Activated naive CD8-positive, alpha-beta T cell treated with anti-CD3 and anti-CD28 coated beads for 36 hours (primary cell): ENCODE measurements around the gene LSM14A. TPM values are rescaled to one million over a fixed set of nuclear protein-coding genes. Genes with fewer than 3 reads are reported as not detected.
"Not testable (repeated sequence)": the region's sequence is repeated elsewhere in the genome, so short reads cannot be mapped to it uniquely, and the experiment has no call there.

Source experiments
- DNase-seq: peaks from one replicate; pipeline ENCODE4 v3.0.0; 2021
- H3K27ac Mint-ChIP-seq: one replicate; pipeline ENCODE4 v1.8.0; 2022; ENCODE audit warnings: mild to moderate bottlenecking, moderate library complexity, mixed read lengths
- H3K27me3 Mint-ChIP-seq: one replicate; pipeline ENCODE4 v1.8.0; 2022; ENCODE audit warnings: mild to moderate bottlenecking, mixed read lengths
- H3K36me3 Mint-ChIP-seq: one replicate; pipeline ENCODE4 v1.8.0; 2021; ENCODE audit warnings: mild to moderate bottlenecking, mixed read lengths
- H3K4me1 Mint-ChIP-seq: one replicate; pipeline ENCODE4 v1.8.0; 2021; ENCODE audit warnings: mixed read lengths
- H3K4me3 Mint-ChIP-seq: one replicate; pipeline ENCODE4 v1.8.0; 2022; ENCODE audit warnings: mild to moderate bottlenecking, moderate library complexity, mixed read lengths
- H3K9me3 Mint-ChIP-seq: one replicate; pipeline ENCODE4 v1.8.0; 2022; ENCODE audit warnings: mixed read lengths
- total RNA-seq, 2 experiments: library from RNA; stranded (reverse); gene quantifications; one replicate each; pipeline ENCODE4 v1.2.3, GENCODE V29; 2021

LSM14A gene
- total RNA-seq: 100 to 1,000 TPM; 102 to 118 TPM

GRCh38 chr19:34171877-34172660 is at the start of gene LSM14A:
TSS of gene LSM14A (plus strand) at chr19:34172504. CDS start at chr19:34172643, 139 bp downstream.
- H3K4me1 Mint-ChIP-seq: peaks cover 35% of the 10 kb centered on the region
- H3K4me3 Mint-ChIP-seq: peak within 1 kb of the TSS; percentile 99
- H3K27me3 Mint-ChIP-seq: no peaks in the 10 kb centered on the region
- H3K9me3 Mint-ChIP-seq: no peaks in the 10 kb centered on the region
- peak within 1 kb of the TSS; percentile 99 for H3K27ac Mint-ChIP-seq
- peaks cover 16% of the 10 kb centered on the region for H3K36me3 Mint-ChIP-seq
- peak; percentile 96 for DNase-seq

GRCh38 chr19:34124828-34125227 is 47.5 kb upstream of the LSM14A start:
- Mint-ChIP-seq H3K36me3 (no peaks in the 10 kb centered on the region), H3K9me3 (no peaks in the 10 kb centered on the region), H3K4me3 (no peak overlapping the region), H3K4me1 (peaks cover 5% of the 10 kb centered on the region), H3K27me3 (no peaks in the 10 kb centered on the region), H3K27ac (no peak overlapping the region)
- no peak for DNase-seq

- Mint-ChIP-seq H3K27me3 (no peaks in the 10 kb centered on the region), H3K27ac (no peak overlapping the region), H3K9me3 (no peaks in the 10 kb centered on the region), H3K36me3 (no peaks in the 10 kb centered on the region), H3K4me3 (no peak overlapping the region), H3K4me1 (no peaks in the 10 kb centered on the region)
- DNase-seq: no peak
These were observed 45.3 kb upstream of the LSM14A start for GRCh38 chr19:34126966-34127365.

GRCh38 chr19:34127684-34128189 is 44.6 kb upstream of the LSM14A start:
- no peak for DNase-seq
- Mint-ChIP-seq H3K27me3 (no peaks in the 10 kb centered on the region), H3K36me3 (no peaks in the 10 kb centered on the region), H3K4me1 (no peaks in the 10 kb centered on the region), H3K9me3 (no peaks in the 10 kb centered on the region), H3K27ac (no peak overlapping the region), H3K4me3 (no peak overlapping the region)

GRCh38 chr19:34128558-34129250 is 43.6 kb upstream of the LSM14A start:
- Mint-ChIP-seq H3K36me3 (no peaks in the 10 kb centered on the region), H3K27ac (no peak overlapping the region), H3K4me1 (no peaks in the 10 kb centered on the region), H3K4me3 (no peak overlapping the region), H3K9me3 (no peaks in the 10 kb centered on the region), H3K27me3 (no peaks in the 10 kb centered on the region)
- DNase-seq: no peak

- no peak for DNase-seq
- Mint-ChIP-seq H3K36me3 (peaks cover 1% of the 10 kb centered on the region), H3K27ac (no peak overlapping the region), H3K4me1 (peaks cover 8% of the 10 kb centered on the region), H3K4me3 (no peak overlapping the region), H3K27me3 (no peaks in the 10 kb centered on the region), H3K9me3 (no peaks in the 10 kb centered on the region)
These were observed 41.2 kb upstream of the LSM14A start for GRCh38 chr19:34131100-34131499.

GRCh38 chr19:34132145-34132544 is 40.2 kb upstream of the LSM14A start:
- not testable (repeated sequence) for H3K9me3 Mint-ChIP-seq, H3K4me1 Mint-ChIP-seq, H3K27ac Mint-ChIP-seq, H3K27me3 Mint-ChIP-seq, H3K4me3 Mint-ChIP-seq, DNase-seq, H3K36me3 Mint-ChIP-seq

GRCh38 chr19:34132706-34133105 is 39.6 kb upstream of the LSM14A start:
- H3K27me3 Mint-ChIP-seq: not testable (repeated sequence)

GRCh38 chr19:34134190-34135053 is 37.9 kb upstream of the LSM14A start:
- Mint-ChIP-seq H3K27ac (peak overlapping the region; percentile 94), H3K36me3 (peaks cover 2% of the 10 kb centered on the region), H3K4me1 (peaks cover 10% of the 10 kb centered on the region), H3K27me3 (no peaks in the 10 kb centered on the region), H3K9me3 (no peaks in the 10 kb centered on the region), H3K4me3 (peak overlapping the region; percentile 92)
- DNase-seq: peak; percentile 96

More at GRCh38 chr19:34132706-34133105, 39.6 kb upstream of the LSM14A start:
- not testable (repeated sequence) for DNase-seq, H3K4me3 Mint-ChIP-seq, H3K9me3 Mint-ChIP-seq, H3K4me1 Mint-ChIP-seq, H3K27ac Mint-ChIP-seq, H3K36me3 Mint-ChIP-seq

- H3K4me1 Mint-ChIP-seq: peaks cover 10% of the 10 kb centered on the region
- no peak for DNase-seq
- H3K4me3 Mint-ChIP-seq: peak overlapping the region; percentile 92
- H3K27me3 Mint-ChIP-seq: no peaks in the 10 kb centered on the region
- no peaks in the 10 kb centered on the region for H3K9me3 Mint-ChIP-seq
- peaks cover 2% of the 10 kb centered on the region for H3K36me3 Mint-ChIP-seq
- peak overlapping the region; percentile 94 for H3K27ac Mint-ChIP-seq
These were observed 37.1 kb upstream of the LSM14A start for GRCh38 chr19:34135054-34135800.

- Mint-ChIP-seq H3K27ac (peak overlapping the region; percentile 29), H3K9me3 (no peaks in the 10 kb centered on the region), H3K36me3 (peaks cover 2% of the 10 kb centered on the region), H3K27me3 (no peaks in the 10 kb centered on the region), H3K4me1 (peaks cover 10% of the 10 kb centered on the region), H3K4me3 (peak overlapping the region; percentile 92)
- DNase-seq: no peak
These were observed 36.3 kb upstream of the LSM14A start for GRCh38 chr19:34135821-34136611.

- no peaks in the 10 kb centered on the region for H3K9me3 Mint-ChIP-seq
- H3K36me3 Mint-ChIP-seq: peaks cover 1% of the 10 kb centered on the region
- no peaks in the 10 kb centered on the region for H3K27me3 Mint-ChIP-seq
- H3K4me3 Mint-ChIP-seq: no peak overlapping the region
- peaks cover 2% of the 10 kb centered on the region for H3K4me1 Mint-ChIP-seq
- DNase-seq: no peak
- no peak overlapping the region for H3K27ac Mint-ChIP-seq
These were observed 31.3 kb upstream of the LSM14A start for GRCh38 chr19:34141025-34141424.

- H3K36me3 Mint-ChIP-seq: no peaks in the 10 kb centered on the region
- DNase-seq: no peak
These were observed 29.9 kb upstream of the LSM14A start for GRCh38 chr19:34142440-34142839.

More at GRCh38 chr19:34142440-34142839, 29.9 kb upstream of the LSM14A start:
- no peaks in the 10 kb centered on the region for H3K27me3 Mint-ChIP-seq
- H3K9me3 Mint-ChIP-seq: no peaks in the 10 kb centered on the region
- no peak overlapping the region for H3K4me3 Mint-ChIP-seq
- no peak overlapping the region for H3K27ac Mint-ChIP-seq
- H3K4me1 Mint-ChIP-seq: no peaks in the 10 kb centered on the region
